PC-3 (cell line): ENCODE measurements around the gene TRIM24.

Source experiments
- EZH2 ChIP-seq: fragments of 300-600 bp; sonication (generic); IDR thresholded peaks from one replicate; pipeline ENCODE4 v1.6.1; 2017; ENCODE audit warnings: antibody characterized with exemption, mild to moderate bottlenecking, low read length; ENCODE audit not compliant: unreplicated experiment
- EZH2phosphoT487 ChIP-seq: fragments of 300-600 bp; sonication (generic); IDR thresholded peaks from 2 replicates; pipeline ENCODE4 v1.6.1; 2018; ENCODE audit warnings: mild to moderate bottlenecking, antibody characterized with exemption, low read length, borderline replicate concordance
- TF ChIP-seq, protein P1 (sequence below): fragments of 300-600 bp; sonication (generic); conservative IDR thresholded peaks from 2 replicates; pipeline ENCODE4 v1.5.1; 2017; ENCODE audit warnings: antibody characterized with exemption, low read depth, mild to moderate bottlenecking, low read length

DNA sequence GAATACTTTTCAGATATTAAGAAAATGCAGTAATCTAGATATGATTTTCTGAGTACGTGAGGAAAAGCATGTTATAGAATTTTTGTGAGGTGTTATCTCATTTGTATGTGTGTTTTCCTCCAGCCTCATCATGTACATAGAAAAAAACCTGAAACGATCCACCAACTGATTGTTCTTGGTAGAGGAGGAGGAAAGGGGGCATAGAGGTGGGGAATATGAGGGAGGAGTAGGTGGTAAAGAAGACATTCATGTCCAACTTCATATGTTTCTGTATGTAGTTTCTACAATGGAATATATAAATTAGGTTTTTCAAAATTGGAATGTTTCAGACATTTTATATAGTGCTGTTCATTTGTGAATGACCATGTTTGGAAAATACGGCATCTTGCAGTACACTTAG, 109.4 kb downstream of the TRIM24 start:
- TF ChIP-seq, protein P1, sequence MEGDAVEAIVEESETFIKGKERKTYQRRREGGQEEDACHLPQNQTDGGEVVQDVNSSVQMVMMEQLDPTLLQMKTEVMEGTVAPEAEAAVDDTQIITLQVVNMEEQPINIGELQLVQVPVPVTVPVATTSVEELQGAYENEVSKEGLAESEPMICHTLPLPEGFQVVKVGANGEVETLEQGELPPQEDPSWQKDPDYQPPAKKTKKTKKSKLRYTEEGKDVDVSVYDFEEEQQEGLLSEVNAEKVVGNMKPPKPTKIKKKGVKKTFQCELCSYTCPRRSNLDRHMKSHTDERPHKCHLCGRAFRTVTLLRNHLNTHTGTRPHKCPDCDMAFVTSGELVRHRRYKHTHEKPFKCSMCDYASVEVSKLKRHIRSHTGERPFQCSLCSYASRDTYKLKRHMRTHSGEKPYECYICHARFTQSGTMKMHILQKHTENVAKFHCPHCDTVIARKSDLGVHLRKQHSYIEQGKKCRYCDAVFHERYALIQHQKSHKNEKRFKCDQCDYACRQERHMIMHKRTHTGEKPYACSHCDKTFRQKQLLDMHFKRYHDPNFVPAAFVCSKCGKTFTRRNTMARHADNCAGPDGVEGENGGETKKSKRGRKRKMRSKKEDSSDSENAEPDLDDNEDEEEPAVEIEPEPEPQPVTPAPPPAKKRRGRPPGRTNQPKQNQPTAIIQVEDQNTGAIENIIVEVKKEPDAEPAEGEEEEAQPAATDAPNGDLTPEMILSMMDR, result no peak
- TF ChIP-seq EZH2phosphoT487 (no peak), EZH2 (no peak)
